ENCODE data around the gene S1PR1.

S1PR1 gene

DNA sequence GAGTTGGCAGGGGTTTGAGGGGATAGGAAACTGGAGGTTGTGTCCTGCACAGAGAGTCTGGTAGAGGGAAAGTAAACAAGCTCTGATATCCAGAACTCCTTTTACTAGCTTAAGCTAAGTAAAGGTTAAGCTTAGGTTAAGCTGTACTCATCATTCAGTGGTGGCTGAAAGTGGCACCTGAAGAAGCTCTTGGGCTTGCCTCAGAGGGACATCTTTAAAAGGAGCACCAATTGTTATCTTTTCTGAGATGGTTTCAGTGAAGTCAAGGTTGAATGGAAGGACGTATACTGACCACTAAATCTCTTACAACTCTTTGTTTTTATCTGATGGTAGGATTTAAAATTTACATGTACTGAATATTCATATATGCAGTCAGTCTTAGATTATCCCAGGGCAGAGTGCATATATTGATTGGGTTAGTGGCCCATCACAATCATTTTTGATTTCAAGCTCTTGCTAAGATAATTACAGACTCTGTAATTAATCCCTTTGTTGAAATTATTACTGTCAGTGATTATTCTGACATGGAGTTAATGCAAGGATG, 43.3 kb downstream of the S1PR1 start:
- DNase-seq (ENCODE audit: low read depth in 3 of 3) = no peak

DNA sequence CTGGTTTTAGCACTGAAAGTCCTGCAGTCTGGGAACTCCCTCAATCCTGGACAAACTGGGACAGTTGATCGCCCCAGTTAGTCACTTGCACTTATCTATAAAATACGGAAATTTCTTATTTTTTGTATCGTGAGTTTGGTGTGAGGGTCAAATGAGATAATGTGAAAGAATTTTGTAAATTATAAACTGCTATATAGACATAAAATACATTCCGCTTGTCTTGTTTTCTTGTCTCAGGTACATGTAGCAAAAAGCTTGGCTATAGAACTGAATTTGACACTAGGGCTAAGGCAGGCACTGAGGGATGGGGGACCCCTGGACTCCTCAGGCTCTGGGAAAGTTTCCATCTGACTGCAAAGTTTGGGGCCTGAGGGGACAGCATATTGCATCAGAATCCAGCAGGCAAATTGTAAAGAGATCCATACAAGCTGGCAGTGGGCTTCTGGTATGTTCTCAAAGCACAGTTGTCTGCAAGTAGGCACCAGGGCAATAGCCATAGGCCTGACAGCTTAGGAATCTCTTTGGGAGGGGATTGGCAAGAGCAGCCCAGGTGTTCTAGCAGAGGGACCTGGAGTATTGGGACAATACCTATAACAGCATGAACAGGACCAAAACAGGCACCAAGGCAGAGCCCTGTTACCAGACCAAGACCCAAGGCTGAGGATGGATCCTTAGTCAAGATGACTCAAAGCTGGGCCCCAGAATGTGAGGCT, 44.3 kb downstream of the S1PR1 start:
- DNase-seq (ENCODE audit: low read depth in 3 of 3) = no peak

DNA sequence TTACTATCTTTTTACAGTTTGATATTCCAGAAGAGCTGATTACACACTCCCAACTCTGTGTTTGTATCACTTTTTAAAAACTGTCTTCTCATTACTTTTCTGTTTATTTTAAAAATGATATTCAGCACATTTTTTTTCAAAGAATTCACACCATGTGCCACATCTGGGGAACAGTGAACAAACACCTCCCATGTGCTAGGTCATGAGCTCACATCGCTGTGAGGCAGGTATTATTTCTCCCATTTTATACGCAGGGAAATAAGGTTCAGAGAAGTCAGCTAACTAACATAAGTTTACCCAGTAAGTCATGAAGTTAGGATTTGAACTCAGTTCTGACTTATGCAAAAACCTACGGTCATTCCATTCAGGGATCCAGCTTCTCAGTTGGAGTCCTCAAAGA, 44.9 kb downstream of the S1PR1 start:
- no peak for DNase-seq (ENCODE audit: low read depth in 3 of 3)

DNA sequence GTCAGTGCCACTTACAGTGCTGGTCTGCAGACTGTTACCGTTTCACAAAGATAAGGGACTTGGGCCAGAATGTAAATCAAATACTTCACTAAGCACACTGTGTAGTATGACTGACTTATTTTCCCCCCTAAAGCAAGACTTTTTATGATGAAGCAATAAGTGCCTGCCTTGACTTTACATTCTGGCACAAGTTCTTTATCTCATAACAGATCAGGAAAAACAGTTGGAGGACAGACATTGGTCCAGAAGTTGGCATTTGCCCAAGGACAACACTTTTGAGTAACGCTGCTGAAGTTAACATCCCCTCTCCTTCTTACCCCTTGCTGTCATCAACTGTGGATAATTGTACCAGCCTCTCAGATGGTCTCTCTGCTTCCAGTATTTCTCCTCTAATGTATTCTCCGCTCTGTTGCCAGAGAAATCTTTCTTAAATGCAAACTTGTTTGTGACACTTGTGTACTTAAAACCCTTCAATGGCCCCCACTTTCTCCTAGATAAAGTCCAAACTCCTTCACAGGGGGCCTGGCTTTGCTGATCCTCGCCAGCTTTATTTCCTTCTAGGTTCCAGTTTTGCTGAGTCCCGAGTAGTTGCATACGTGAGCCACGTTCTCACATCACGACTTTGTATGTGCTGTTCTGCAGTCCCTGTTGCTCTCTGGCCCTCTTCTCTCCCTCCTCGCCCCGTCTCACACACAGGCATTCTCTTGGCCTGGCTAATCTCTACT, 45.7 kb downstream of the S1PR1 start:
- no peak for DNase-seq (ENCODE audit: low read depth in 3 of 3)

DNA sequence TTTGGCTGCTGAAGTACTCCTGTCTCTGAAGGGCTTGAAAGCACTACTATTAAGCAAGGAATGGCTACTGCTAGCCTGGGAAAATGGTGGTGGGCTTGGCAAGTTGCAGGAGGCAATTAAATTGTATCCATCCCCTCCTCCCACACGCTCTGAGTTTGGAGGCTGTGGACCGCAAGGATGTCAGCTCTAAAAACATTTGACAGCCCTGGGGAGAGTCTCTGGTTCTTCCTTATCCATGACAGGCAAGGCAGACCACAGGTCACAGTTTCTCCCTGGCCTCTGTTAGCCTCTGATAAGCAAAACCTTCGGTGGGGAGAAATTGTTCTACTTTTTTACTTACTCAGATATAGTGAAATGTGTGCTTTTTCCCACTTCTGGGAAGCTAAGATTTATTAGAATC, 46.6 kb downstream of the S1PR1 start:
- DNase-seq (ENCODE audit: low read depth in 3 of 3) = no peak

DNA sequence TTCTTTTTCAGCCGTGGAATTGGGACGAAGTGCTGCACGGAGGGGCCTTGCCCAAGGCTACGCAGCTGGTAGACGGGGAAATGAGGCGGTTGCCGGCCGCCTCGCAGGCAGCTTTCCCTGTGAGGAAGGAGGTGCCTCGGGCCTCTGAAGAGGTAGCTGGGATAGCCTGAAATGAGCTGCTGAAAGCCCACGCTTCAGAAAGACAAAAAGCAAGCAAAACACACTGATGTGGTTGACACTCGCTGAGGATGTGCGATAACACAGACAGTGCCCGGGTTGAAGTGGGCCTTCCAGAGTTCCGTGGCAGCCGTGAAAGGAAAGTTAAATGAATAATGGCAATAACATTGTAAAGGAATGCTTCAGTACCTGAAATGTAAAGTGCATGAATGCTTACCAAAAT, 47.2 kb downstream of the S1PR1 start:
- peak; percentile 18 to 23 (median 22) for DNase-seq (ENCODE audit: low read depth in 3 of 3)

DNA sequence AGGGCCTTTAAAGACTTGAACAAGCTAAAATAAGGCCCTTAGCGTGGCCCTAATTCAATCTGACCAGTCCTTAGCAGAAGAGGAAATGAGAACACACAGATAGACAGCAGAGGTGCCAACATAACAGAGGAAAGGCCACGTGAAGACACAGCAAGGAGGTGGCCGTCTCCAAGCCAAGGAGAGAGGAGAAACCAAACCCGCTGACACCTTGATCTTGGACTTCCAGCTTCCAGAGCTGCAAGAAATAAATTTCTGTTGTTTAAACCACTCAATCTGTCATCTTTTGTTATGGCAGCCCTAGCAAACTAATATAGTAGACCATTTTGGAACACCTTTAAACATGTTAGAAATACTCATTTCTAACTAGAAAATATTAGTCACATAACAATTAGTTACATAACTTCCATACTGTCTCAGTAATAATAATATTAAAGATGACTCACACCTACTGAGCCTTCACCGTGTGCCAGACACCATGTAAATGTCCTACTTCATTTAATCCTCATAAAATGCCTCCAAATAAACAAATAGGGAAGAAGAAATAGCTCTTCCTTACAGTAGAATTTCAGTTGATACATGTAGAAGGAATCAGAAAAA, 47.9 kb downstream of the S1PR1 start:
- no peak for DNase-seq (ENCODE audit: low read depth in 3 of 3)

DNA sequence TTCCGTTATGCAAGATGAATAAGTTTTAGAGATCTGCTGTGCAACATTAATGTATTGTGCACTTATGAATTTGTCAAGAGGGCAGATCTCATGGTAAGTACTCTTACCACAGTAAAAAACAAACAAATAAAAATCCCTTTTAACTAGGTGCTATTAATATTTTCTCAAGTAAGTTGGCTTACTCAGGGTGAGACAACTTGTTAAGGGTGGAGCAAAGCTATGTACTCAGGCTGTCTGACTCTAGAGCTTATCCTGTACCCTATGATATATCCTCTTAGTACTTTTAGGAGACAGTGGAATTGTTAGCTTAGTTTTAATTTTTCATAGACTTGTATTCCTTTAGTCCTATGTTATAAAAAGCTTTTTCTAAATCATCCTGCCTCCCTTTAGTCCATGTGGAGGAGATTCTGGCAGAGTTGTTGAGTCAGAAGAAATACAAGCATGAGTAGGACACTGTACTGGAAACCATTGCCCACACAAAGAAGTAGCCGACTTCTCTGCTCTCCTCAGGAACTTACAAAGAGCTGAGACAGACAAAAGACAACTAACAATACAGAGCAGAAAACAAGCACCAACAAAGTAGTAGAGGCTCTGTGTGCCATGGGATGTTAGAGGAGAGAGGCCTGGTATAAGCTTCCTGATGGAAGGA, 49.2 kb downstream of the S1PR1 start:
- DNase-seq (ENCODE audit: low read depth in 3 of 3) = no peak

DNA sequence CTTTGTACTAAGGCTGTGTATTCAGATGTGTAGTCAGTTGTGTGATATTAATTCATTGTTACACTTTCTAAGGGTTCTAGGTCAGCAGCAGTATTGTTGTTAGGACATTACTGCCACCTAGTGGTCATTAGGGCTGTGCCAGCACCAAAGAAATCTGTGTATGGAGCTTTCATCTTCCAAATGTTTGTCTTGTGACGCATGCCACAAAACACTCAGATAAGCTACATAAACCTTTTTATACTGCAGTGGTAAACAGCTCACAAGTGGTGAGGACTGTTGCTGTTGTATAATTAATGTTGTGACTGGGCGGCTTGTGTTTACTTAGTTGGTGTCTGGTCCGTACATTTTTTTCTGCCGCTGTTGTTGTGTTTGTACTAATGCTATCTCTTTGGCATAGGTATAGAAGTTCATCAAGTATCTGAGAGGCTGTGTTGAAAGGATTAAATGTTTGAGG, 51.7 kb downstream of the S1PR1 start:
- peak in 2 of 3 experiments; percentile 50 to 55 for DNase-seq (ENCODE audit: low read depth in 3 of 3)

DNA sequence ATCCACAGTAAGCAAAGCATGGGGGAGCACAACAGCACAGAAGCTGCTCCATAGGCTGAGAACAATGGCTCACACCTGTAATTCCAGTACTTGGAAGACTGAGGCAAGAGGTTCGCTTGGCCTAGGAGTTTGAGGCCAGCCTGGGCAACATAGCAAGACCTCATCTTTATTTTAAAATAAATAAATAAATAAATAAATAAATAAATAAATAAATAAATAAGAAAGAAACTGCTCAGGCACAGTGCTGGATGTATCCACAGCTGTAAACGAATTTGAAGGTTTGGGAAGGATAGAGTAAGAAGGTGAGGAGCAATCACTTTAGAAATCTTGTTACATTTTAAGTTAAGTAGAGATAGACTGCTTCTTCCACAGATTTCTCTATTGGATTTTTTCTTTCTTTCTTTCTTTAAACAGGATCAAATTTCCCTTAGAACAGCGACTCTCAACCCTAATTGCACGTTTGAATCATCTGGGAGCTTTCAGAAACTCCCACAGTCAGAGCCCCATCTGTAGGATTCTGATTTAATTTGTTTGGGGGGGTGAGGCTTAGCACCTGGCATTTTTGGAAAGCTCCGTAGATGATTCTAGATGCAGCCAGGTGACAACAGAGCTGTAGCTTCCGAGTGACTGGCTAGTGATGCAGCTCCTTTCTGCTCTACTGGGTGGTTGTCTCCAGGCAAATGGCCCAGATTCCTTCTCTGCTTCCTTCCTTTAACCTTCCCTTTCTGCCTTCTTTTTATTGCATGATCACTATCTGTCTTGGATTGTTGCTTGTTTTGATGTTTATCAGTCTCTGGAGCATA, 53.5 kb downstream of the S1PR1 start:
- DNase-seq (ENCODE audit: low read depth in 3 of 3) = no peak

Data from stimulated activated CD4-positive, alpha-beta T cell treated with anti-CD3 and anti-CD28 coated beads, TNF-alpha, amount 100 ng/mL, for 4 hours (primary cell).